Mesenchymal stem cell (in vitro differentiated cells and primary cell): ENCODE measurements around the gene SCN1A.
"Not testable (repeated sequence)": the region's sequence is repeated elsewhere in the genome, so short reads cannot be mapped to it uniquely, and the experiment has no call there.

Experiments used
- DNase-seq: peaks from one replicate; pipeline ENCODE4 v3.0.0-alpha.2; 2013
- H2AFZ ChIP-seq: one replicate; pipeline ENCODE4 v1.6.1; 2013; ENCODE audit warnings: low read depth, mild to moderate bottlenecking, control low read depth, inconsistent platforms, low read length, moderate library complexity
- H2AK5ac ChIP-seq: 2 replicates; pipeline ENCODE4 v1.6.1; 2013; ENCODE audit warnings: low read length, moderate library complexity, mild to moderate bottlenecking, inconsistent platforms; ENCODE audit not compliant: severe bottlenecking
- H2BK120ac ChIP-seq: one replicate; pipeline ENCODE4 v1.6.1; 2013; ENCODE audit warnings: low read depth, mild to moderate bottlenecking, inconsistent platforms, low read length, moderate library complexity
- H2BK12ac ChIP-seq, 2 experiments: one replicate each; pipeline ENCODE4 v1.6.1; 2013; ENCODE audit warnings: inconsistent platforms in 2 of 2, low read length in 2 of 2, mild to moderate bottlenecking in 2 of 2, moderate library complexity in 2 of 2, control low read depth in 1 of 2
- H2BK15ac ChIP-seq: one replicate; pipeline ENCODE4 v1.6.1; 2013; ENCODE audit warnings: mild to moderate bottlenecking, low read depth, inconsistent platforms; ENCODE audit not compliant: poor library complexity, severe bottlenecking
- H2BK5ac ChIP-seq: 2 replicates; pipeline ENCODE4 v1.6.1; 2013; ENCODE audit warnings: low read depth, mild to moderate bottlenecking, low read length, control low read depth, inconsistent platforms; ENCODE audit not compliant: poor library complexity, severe bottlenecking
- H3K14ac ChIP-seq, 2 experiments: one replicate each; pipeline ENCODE4 v1.6.1; 2013; ENCODE audit warnings: inconsistent platforms in 2 of 2, low read length in 2 of 2, control low read depth in 1 of 2, mild to moderate bottlenecking in 1 of 2, moderate library complexity in 1 of 2
- H3K18ac ChIP-seq, 2 experiments: one replicate each; pipeline ENCODE4 v1.6.1; 2013; ENCODE audit warnings: inconsistent platforms in 2 of 2, low read length in 2 of 2, control low read depth in 1 of 2, low read depth in 1 of 2, mild to moderate bottlenecking in 1 of 2
- H3K23ac ChIP-seq, 2 experiments: one replicate each; pipeline ENCODE4 v1.6.1; 2013; ENCODE audit warnings: inconsistent platforms in 2 of 2, low read length in 2 of 2, mild to moderate bottlenecking in 2 of 2, moderate library complexity in 2 of 2, control low read depth in 1 of 2
- H3K27ac ChIP-seq: 2 replicates; pipeline ENCODE4 v1.5.1; 2013; ENCODE audit warnings: mild to moderate bottlenecking, moderate library complexity, low read length, control low read depth, inconsistent platforms; ENCODE audit not compliant: poor library complexity, severe bottlenecking
- H3K27me3 ChIP-seq, 2 experiments: 2 replicates each; pipeline versions ENCODE4 v1.6.1 to v1.7.0; 2013; ENCODE audit warnings: low read length in 2 of 2, mild to moderate bottlenecking in 2 of 2, moderate library complexity in 2 of 2, control low read depth in 1 of 2, inconsistent platforms in 1 of 2; ENCODE audit not compliant: control insufficient read depth in 1 of 2, insufficient read depth in 1 of 2
- H3K36me3 ChIP-seq, 2 experiments: 2 replicates each; pipeline versions ENCODE4 v1.6.1 to v1.7.0; 2013; ENCODE audit warnings: low read length in 2 of 2, control low read depth in 1 of 2, inconsistent platforms in 1 of 2, low read depth in 1 of 2, mild to moderate bottlenecking in 1 of 2; ENCODE audit not compliant: insufficient read depth in 2 of 2, control insufficient read depth in 1 of 2
- H3K4ac ChIP-seq, 2 experiments: one replicate each; pipeline ENCODE4 v1.6.1; 2013; ENCODE audit warnings: inconsistent platforms in 2 of 2, low read length in 2 of 2, mild to moderate bottlenecking in 2 of 2, moderate library complexity in 2 of 2, control low read depth in 1 of 2, low read depth in 1 of 2
- H3K4me1 ChIP-seq: 2 replicates; pipeline ENCODE4 v1.6.1; 2013; ENCODE audit warnings: low read depth, low read length, control low read depth; ENCODE audit not compliant: control insufficient read depth, insufficient read depth
- H3K4me2 ChIP-seq: 2 replicates; pipeline ENCODE4 v1.6.1; 2013; ENCODE audit warnings: low read length, mild to moderate bottlenecking, inconsistent platforms; ENCODE audit not compliant: poor library complexity, severe bottlenecking
- H3K4me3 ChIP-seq, 2 experiments: 2 replicates each; pipeline versions ENCODE4 v1.5.1 to v1.7.0; 2013; ENCODE audit warnings: low read length in 2 of 2, mild to moderate bottlenecking in 2 of 2, control low read depth in 1 of 2, low read depth in 1 of 2; ENCODE audit not compliant: insufficient read depth in 1 of 2
- H3K79me1 ChIP-seq: replicated peaks from 2 replicates; pipeline ENCODE4 v1.6.1; 2013; ENCODE audit warnings: mild to moderate bottlenecking, control low read depth, low read length, inconsistent platforms; ENCODE audit not compliant: poor library complexity, severe bottlenecking
- H3K9ac ChIP-seq: 2 replicates; pipeline ENCODE4 v1.7.0; 2013; ENCODE audit warnings: mild to moderate bottlenecking, low read length, moderate library complexity
- H3K9me3 ChIP-seq: 2 replicates; pipeline ENCODE4 v1.7.0; 2013; ENCODE audit warnings: mild to moderate bottlenecking, low read length; ENCODE audit not compliant: control insufficient read depth
- H4K8ac ChIP-seq: one replicate; pipeline ENCODE4 v1.6.1; 2013; ENCODE audit warnings: inconsistent platforms, mild to moderate bottlenecking, low read length, moderate library complexity
- H4K91ac ChIP-seq: one replicate; pipeline ENCODE4 v1.6.1; 2013; ENCODE audit warnings: mild to moderate bottlenecking, low read length, inconsistent platforms
- WGBS: methylation state at CpG from one replicate; pipeline ENCODE4 v1.1.7; 2013; ENCODE audit warnings: mixed read lengths; 5-methylcytosine and 5-hydroxymethylcytosine counted together

The SCN1A gene

GRCh38 chr2:166106431-166107015 lies 21.3 kb downstream of the SCN1A start:
- peak; percentile 18 for DNase-seq
- Histone ChIP-seq H3K4me3 (no peak overlapping the region), H3K23ac (no peak overlapping the region), H3K9me3 (no peaks in the 10 kb centered on the region), H2BK120ac (no peak overlapping the region), H3K18ac (no peak overlapping the region), H3K4me2 (no peak overlapping the region), H2BK12ac (no peak overlapping the region), H2BK15ac (no peak overlapping the region), H3K4me1 (no peaks in the 10 kb centered on the region), H2AFZ (no peak overlapping the region), H2BK5ac (no peak overlapping the region), H3K27me3 (no peaks in the 10 kb centered on the region), H3K27ac (no peak overlapping the region), H4K91ac (no peak overlapping the region), H2AK5ac (no peak overlapping the region), H3K4ac (no peak overlapping the region), H3K14ac (no peak overlapping the region), H3K36me3 (no peaks in the 10 kb centered on the region), H4K8ac (no peak overlapping the region), H3K79me1 (no peaks in the 10 kb centered on the region), H3K9ac (no peak overlapping the region)
- WGBS: 70% methylated on average over 5 of the region's 7 CpGs

- H2BK15ac ChIP-seq: no peak overlapping the region
- H4K8ac ChIP-seq: no peak overlapping the region
- H3K27ac ChIP-seq: no peak overlapping the region
- WGBS: 78% methylated on average over 1 of the region's 3 CpGs
- H4K91ac ChIP-seq: no peak overlapping the region
- no peak for DNase-seq
- H3K4ac ChIP-seq: no peak overlapping the region
- H3K23ac ChIP-seq: no peak overlapping the region
- H3K4me3 ChIP-seq: no peak overlapping the region
- no peak overlapping the region for H2BK5ac ChIP-seq
- no peak overlapping the region for H3K4me2 ChIP-seq
- no peak overlapping the region for H3K18ac ChIP-seq
- H2BK12ac ChIP-seq: no peak overlapping the region
- no peak overlapping the region for H3K14ac ChIP-seq
- no peak overlapping the region for H2BK120ac ChIP-seq
- no peaks in the 10 kb centered on the region for H3K36me3 ChIP-seq
- H3K27me3 ChIP-seq: no peaks in the 10 kb centered on the region
- no peaks in the 10 kb centered on the region for H3K9me3 ChIP-seq
- no peaks in the 10 kb centered on the region for H3K79me1 ChIP-seq
- no peak overlapping the region for H3K9ac ChIP-seq
- H3K4me1 ChIP-seq: no peaks in the 10 kb centered on the region
- no peak overlapping the region for H2AK5ac ChIP-seq
- no peak overlapping the region for H2AFZ ChIP-seq
Observed at GRCh38 chr2:166104773-166105172, 23.0 kb downstream of the SCN1A start.

- Histone ChIP-seq H3K9ac (no peak overlapping the region), H3K4me1 (no peaks in the 10 kb centered on the region), H3K79me1 (no peaks in the 10 kb centered on the region), H3K36me3 (no peaks in the 10 kb centered on the region), H4K91ac (no peak overlapping the region), H3K27me3 (no peaks in the 10 kb centered on the region), H3K23ac (no peak overlapping the region), H4K8ac (no peak overlapping the region), H2BK120ac (no peak overlapping the region), H2AK5ac (no peak overlapping the region), H3K18ac (no peak overlapping the region), H2BK12ac (no peak overlapping the region), H3K4me2 (no peak overlapping the region), H3K9me3 (no peaks in the 10 kb centered on the region), H3K14ac (no peak overlapping the region), H2AFZ (no peak overlapping the region), H3K4me3 (no peak overlapping the region), H2BK15ac (no peak overlapping the region), H3K27ac (no peak overlapping the region), H3K4ac (no peak overlapping the region), H2BK5ac (no peak overlapping the region)
- DNase-seq: no peak
- WGBS: 100% methylated on average over 1 of the region's 1 CpG
Observed at GRCh38 chr2:166104084-166104483, 23.7 kb downstream of the SCN1A start.

- H2BK15ac ChIP-seq, H3K36me3 ChIP-seq: not testable (repeated sequence)
Observed at GRCh38 chr2:166103277-166103676, 24.5 kb downstream of the SCN1A start.

More at GRCh38 chr2:166103277-166103676, 24.5 kb downstream of the SCN1A start:
- H2AK5ac ChIP-seq, H2BK12ac ChIP-seq, H3K14ac ChIP-seq, H3K23ac ChIP-seq, H4K91ac ChIP-seq, H2BK5ac ChIP-seq, H3K9ac ChIP-seq, H4K8ac ChIP-seq, DNase-seq, H3K4me2 ChIP-seq, H2AFZ ChIP-seq, H3K4me3 ChIP-seq, H3K79me1 ChIP-seq, H3K27ac ChIP-seq, H3K18ac ChIP-seq, H2BK120ac ChIP-seq, H3K4me1 ChIP-seq, H3K4ac ChIP-seq, H3K27me3 ChIP-seq, H3K9me3 ChIP-seq: not testable (repeated sequence)
- 83% methylated on average over 4 of the region's 7 CpGs for WGBS
